ENCODE data around the gene UBLCP1. TPM values are rescaled to one million over a fixed set of nuclear protein-coding genes. Genes with fewer than 3 reads are reported as not detected.
"Not testable (repeated sequence)": the region's sequence is repeated elsewhere in the genome, so short reads cannot be mapped to it uniquely, and the experiment has no call there.

UBLCP1 gene
- total and polyA plus RNA-seq, 2 donors (not counting 1 experiment from before 2014, with no cell fraction given): 9.6 to 25.1 TPM

GRCh38 chr5:159258361-159258760 lies 4.7 kb upstream of the UBLCP1 start:
- Histone ChIP-seq H2AFZ (ENCODE audit: insufficient read depth, low read depth, low read length, poor library complexity, severe bottlenecking) (no peak overlapping the region), H3K9ac (ENCODE audit: low read length) (no peak overlapping the region), H3K4me2 (replicated peaks; ENCODE audit: low read depth, low read length, poor library complexity, severe bottlenecking) (no peak overlapping the region), H3K4me1 (ENCODE audit: control insufficient read depth in 2 of 2, insufficient read depth in 2 of 2, low read length in 2 of 2) (peaks cover 8 to 9% of the 10 kb centered on the region in 2 donors), H4K20me1 (ENCODE audit: control insufficient read depth, insufficient read depth, low read length, poor library complexity, severe bottlenecking) (no peaks in the 10 kb centered on the region), H3K36me3 (replicated peaks in 1 of 2; ENCODE audit: control extremely low read depth in 1 of 2, control insufficient read depth in 1 of 2, extremely low read depth in 1 of 2, insufficient read depth in 2 of 2, low read length in 1 of 2) (no peaks in the 10 kb centered on the region), H3K4me3 (ENCODE audit: control extremely low read depth in 1 of 5, extremely low read depth in 1 of 5, insufficient read depth in 1 of 5, low read depth in 2 of 5, low read length in 4 of 5) (no peak overlapping the region), H3K27me3 (replicated peaks in 1 of 4; ENCODE audit: control extremely low read depth in 1 of 4, control insufficient read depth in 3 of 4, insufficient read depth in 4 of 4, low read length in 3 of 4) (peaks cover 0 to 3% (median 0%) of the 10 kb centered on the region in 4 experiments), H3K9me3 (ENCODE audit: control extremely low read depth in 1 of 3, control insufficient read depth in 2 of 3, insufficient read depth in 1 of 3, low read length in 2 of 3) (no peaks in the 10 kb centered on the region), H3K27ac (ENCODE audit: low read length in 2 of 2) (no peak overlapping the region), H3K79me2 (ENCODE audit: control insufficient read depth, insufficient read depth, low read length) (peaks cover 19% of the 10 kb centered on the region)
- ATAC-seq (ENCODE audit: low read depth): no peak
- DNase-seq: no peak
- TF ChIP-seq CTCF (IDR thresholded peaks at IDR 0.05) (peak; percentile 2), EZH2 (IDR thresholded peaks at IDR 0.05; ENCODE audit: borderline replicate concordance, insufficient read depth, low read depth, low read length, poor library complexity, severe bottlenecking) (no peak)
- Mint-ChIP-seq H3K9me3 (ENCODE audit: insufficient read depth) (no peaks in the 10 kb centered on the region), H3K27me3 (peaks cover 24% of the 10 kb centered on the region), H3K4me1 (peaks cover 12% of the 10 kb centered on the region), H3K4me3 (no peak overlapping the region), H3K27ac (no peak overlapping the region)
- CTCF ChIA-PET: interaction anchor here (2.7 kb wide), 1 partner anchor 102 kb away, joined by 8 read pairs; no protein-coding TSS in a partner anchor
- no CpG with 5 or more reads among the region's 2 CpGs for WGBS (ENCODE audit: insufficient coverage)
- POLR2A ChIA-PET: interaction anchor here (0.9 kb wide), 1 partner anchor 9 kb away, joined by 3 read pairs; no protein-coding TSS in a partner anchor
- intact Hi-C loops (cut with micrococcal nuclease): no loop called here

- H4K20me1 ChIP-seq (ENCODE audit: control insufficient read depth, insufficient read depth, low read length, poor library complexity, severe bottlenecking); H3K4me3 ChIP-seq (ENCODE audit: control extremely low read depth in 1 of 5, extremely low read depth in 1 of 5, insufficient read depth in 1 of 5, low read depth in 2 of 5, low read length in 4 of 5); H3K36me3 ChIP-seq (replicated peaks in 1 of 2; ENCODE audit: control extremely low read depth in 1 of 2, control insufficient read depth in 1 of 2, extremely low read depth in 1 of 2, insufficient read depth in 2 of 2, low read length in 1 of 2); H3K9me3 Mint-ChIP-seq (ENCODE audit: insufficient read depth); ATAC-seq (ENCODE audit: low read depth); H3K27ac Mint-ChIP-seq; POLR2A ChIA-PET; H3K27me3 ChIP-seq (replicated peaks in 1 of 4; ENCODE audit: control extremely low read depth in 1 of 4, control insufficient read depth in 3 of 4, insufficient read depth in 4 of 4, low read length in 3 of 4); H3K4me2 ChIP-seq (replicated peaks; ENCODE audit: low read depth, low read length, poor library complexity, severe bottlenecking); H2AFZ ChIP-seq (ENCODE audit: insufficient read depth, low read depth, low read length, poor library complexity, severe bottlenecking); H3K9ac ChIP-seq (ENCODE audit: low read length); H3K9me3 ChIP-seq (ENCODE audit: control extremely low read depth in 1 of 3, control insufficient read depth in 2 of 3, insufficient read depth in 1 of 3, low read length in 2 of 3); H3K4me3 Mint-ChIP-seq; DNase-seq; H3K27ac ChIP-seq (ENCODE audit: low read length in 2 of 2): not testable (repeated sequence)
- intact Hi-C loops (cut with micrococcal nuclease): loop anchor here (5.0 kb wide), 1 partner anchor 83 kb away; no protein-coding TSS in a partner anchor
- Histone ChIP-seq H3K4me1 (ENCODE audit: control insufficient read depth in 2 of 2, insufficient read depth in 2 of 2, low read length in 2 of 2) (peaks cover 17 to 18% of the 10 kb centered on the region in 2 donors), H3K79me2 (ENCODE audit: control insufficient read depth, insufficient read depth, low read length) (peaks cover 30% of the 10 kb centered on the region)
- Mint-ChIP-seq H3K27me3 (peaks cover 20% of the 10 kb centered on the region), H3K4me1 (peaks cover 24% of the 10 kb centered on the region)
- CTCF ChIA-PET: interaction anchor here (0.7 to 2.7 kb wide), 2 partner anchors 10 to 104 kb away, joined by 3 to 8 read pairs; no protein-coding TSS in a partner anchor
- 83% methylated on average over 1 of the region's 4 CpGs for WGBS (ENCODE audit: insufficient coverage)
Observed at GRCh38 chr5:159260212-159260611, 2.9 kb upstream of the UBLCP1 start.
